Glutamatergic neuron (in vitro differentiated cells): Measurements from ENCODE around the gene MLLT3. TPM values are rescaled to one million over a fixed set of nuclear protein-coding genes. Genes with fewer than 3 reads are reported as not detected.

Source experiments
- DNase-seq: peaks from one replicate; pipeline ENCODE4 v3.0.0; 2022
- H3K27ac Mint-ChIP-seq: one replicate; pipeline ENCODE4 v1.8.0; 2020; ENCODE audit warnings: mild to moderate bottlenecking, mixed read lengths, inconsistent platforms; ENCODE audit not compliant: unreplicated experiment
- H3K27me3 Mint-ChIP-seq: one replicate; pipeline ENCODE4 v1.8.0; 2020; ENCODE audit warnings: mild to moderate bottlenecking, moderate library complexity, mixed read lengths, inconsistent platforms; ENCODE audit not compliant: unreplicated experiment
- H3K36me3 Mint-ChIP-seq: one replicate; pipeline ENCODE4 v1.8.0; 2020; ENCODE audit warnings: mild to moderate bottlenecking, mixed read lengths, inconsistent platforms; ENCODE audit not compliant: unreplicated experiment
- H3K4me1 Mint-ChIP-seq: one replicate; pipeline ENCODE4 v1.8.0; 2020; ENCODE audit warnings: mild to moderate bottlenecking, low read depth, mixed read lengths, inconsistent platforms; ENCODE audit not compliant: unreplicated experiment
- H3K4me3 Mint-ChIP-seq: one replicate; pipeline ENCODE4 v1.8.0; 2020; ENCODE audit warnings: mild to moderate bottlenecking, mixed read lengths, inconsistent platforms; ENCODE audit not compliant: unreplicated experiment
- H3K9me3 Mint-ChIP-seq: one replicate; pipeline ENCODE4 v1.8.0; 2020; ENCODE audit warnings: mild to moderate bottlenecking, moderate library complexity, mixed read lengths, inconsistent platforms; ENCODE audit not compliant: unreplicated experiment
- CTCF ChIP-seq: fragments of 200-600 bp; sonication (generic); IDR thresholded peaks from one replicate; pipeline ENCODE4 v1.5.0; 2021; ENCODE audit not compliant: partially characterized antibody, unreplicated experiment
- total RNA-seq: library from RNA; stranded (reverse); fragmentation: NEBNext Ultra II Directional; extraction: Animal tissue kit (Norgen Biotek cat#: 25700); gene quantifications from one replicate; pipeline ENCODE4 v1.2.1, GENCODE V29; 2021; ENCODE audit not compliant: unreplicated experiment

Gene MLLT3
- total RNA-seq, 1 donor from 2014 or later = 11.7 TPM

- no peak for DNase-seq
- H3K4me1 Mint-ChIP-seq = peaks cover 3% of the 10 kb centered on the region
- no peaks in the 10 kb centered on the region for H3K9me3 Mint-ChIP-seq
- peaks cover 1% of the 10 kb centered on the region for H3K27me3 Mint-ChIP-seq
- no peak for TF ChIP-seq CTCF
- no peak overlapping the region for H3K27ac Mint-ChIP-seq
- H3K36me3 Mint-ChIP-seq = no peaks in the 10 kb centered on the region
- no peak overlapping the region for H3K4me3 Mint-ChIP-seq
Measured at GRCh38 chr9:20479419-20480155, 142.7 kb downstream of the MLLT3 start.

- Mint-ChIP-seq H3K9me3 (no peaks in the 10 kb centered on the region), H3K4me1 (peaks cover 3% of the 10 kb centered on the region), H3K4me3 (no peak overlapping the region), H3K27ac (no peak overlapping the region), H3K27me3 (peaks cover 1% of the 10 kb centered on the region), H3K36me3 (no peaks in the 10 kb centered on the region)
- no peak for DNase-seq
- no peak for TF ChIP-seq CTCF
Measured at GRCh38 chr9:20478786-20479185, 143.5 kb downstream of the MLLT3 start.

- no peaks in the 10 kb centered on the region for H3K9me3 Mint-ChIP-seq
- H3K27ac Mint-ChIP-seq = no peak overlapping the region
- TF ChIP-seq CTCF = no peak
- H3K36me3 Mint-ChIP-seq = no peaks in the 10 kb centered on the region
- H3K4me3 Mint-ChIP-seq = no peak overlapping the region
- peaks cover 3% of the 10 kb centered on the region for H3K4me1 Mint-ChIP-seq
- no peak for DNase-seq
- peaks cover 1% of the 10 kb centered on the region for H3K27me3 Mint-ChIP-seq
Measured at GRCh38 chr9:20477940-20478620, 144.2 kb downstream of the MLLT3 start.

GRCh38 chr9:20476912-20477521 is 145.3 kb downstream of the MLLT3 start:
- H3K27ac Mint-ChIP-seq = no peak overlapping the region
- H3K9me3 Mint-ChIP-seq = no peaks in the 10 kb centered on the region
- H3K4me1 Mint-ChIP-seq = peaks cover 3% of the 10 kb centered on the region
- H3K27me3 Mint-ChIP-seq = peaks cover 1% of the 10 kb centered on the region
- H3K4me3 Mint-ChIP-seq = no peak overlapping the region
- no peak for DNase-seq
- no peak for TF ChIP-seq CTCF
- H3K36me3 Mint-ChIP-seq = no peaks in the 10 kb centered on the region

- H3K9me3 Mint-ChIP-seq = no peaks in the 10 kb centered on the region
- no peaks in the 10 kb centered on the region for H3K27me3 Mint-ChIP-seq
- H3K27ac Mint-ChIP-seq = no peak overlapping the region
- H3K36me3 Mint-ChIP-seq = no peaks in the 10 kb centered on the region
- DNase-seq = no peak
- H3K4me1 Mint-ChIP-seq = peaks cover 2% of the 10 kb centered on the region
- no peak for TF ChIP-seq CTCF
- no peak overlapping the region for H3K4me3 Mint-ChIP-seq
Measured at GRCh38 chr9:20474496-20474895, 147.8 kb downstream of the MLLT3 start.
